Liver (tissue), 3 donors: ENCODE results near the gene RHEB.

ENCODE experiments used
- CTCF ChIP-seq: fragments of 150-350 bp; IDR thresholded peaks from 2 replicates; pipeline ENCODE4 v1.5.1; 2017; ENCODE audit warnings: improper control_type of control experiment, low read depth, low read length; ENCODE audit not compliant: missing input control
- GABPA ChIP-seq, 2 donors: IDR thresholded peaks in 1 of 2; conservative IDR thresholded peaks in 1 of 2; 2 replicates each; pipeline ENCODE4 v1.6.1; 2016; ENCODE audit warnings: antibody characterized with exemption in 2 of 2, mild to moderate bottlenecking in 1 of 2, moderate library complexity in 1 of 2
- TAF1 ChIP-seq: conservative IDR thresholded peaks from 2 replicates; pipeline ENCODE4 v1.6.1; 2016; ENCODE audit warnings: antibody characterized with exemption, mild to moderate bottlenecking
- donor health status: healthy.
- donor health status: healthy.

GRCh38 chr7:151426904-151427704, 92.6 kb downstream of the RHEB start:
- no peak for TF ChIP-seq TAF1
- no peak for TF ChIP-seq GABPA (IDR thresholded peaks at IDR 0.05 in 1 of 2, conservative IDR thresholded peaks at IDR 0.05 in 1 of 2)
- TF ChIP-seq CTCF, result no peak
